HUES48 (cell line): Measurements from ENCODE around the gene ZW10.
"Not testable (repeated sequence)": the region's sequence is repeated elsewhere in the genome, so short reads cannot be mapped to it uniquely, and the experiment has no call there.

Experiments
- H3K27ac ChIP-seq: one replicate; pipeline ENCODE4 v1.7.0; 2013; ENCODE audit warnings: low read depth, low read length, inconsistent platforms
- H3K27me3 ChIP-seq: 2 replicates; pipeline ENCODE4 v1.6.1; 2013; ENCODE audit warnings: mild to moderate bottlenecking, low read length; ENCODE audit not compliant: control insufficient read depth, insufficient read depth
- H3K36me3 ChIP-seq: 2 replicates; pipeline ENCODE4 v1.6.1; 2013; ENCODE audit warnings: low read length; ENCODE audit not compliant: control insufficient read depth, insufficient read depth
- H3K4me1 ChIP-seq: 2 replicates; pipeline ENCODE4 v1.6.1; 2013; ENCODE audit warnings: mild to moderate bottlenecking, low read length; ENCODE audit not compliant: control insufficient read depth, insufficient read depth
- H3K4me3 ChIP-seq: 2 replicates; pipeline ENCODE4 v1.5.1; 2013; ENCODE audit warnings: mild to moderate bottlenecking, low read depth, low read length
- H3K9ac ChIP-seq: 2 replicates; pipeline ENCODE4 v1.6.1; 2013; ENCODE audit warnings: mild to moderate bottlenecking, low read depth, low read length, moderate library complexity
- H3K9me3 ChIP-seq: 2 replicates; pipeline ENCODE4 v1.6.1; 2013; ENCODE audit warnings: low read length; ENCODE audit not compliant: control insufficient read depth, insufficient read depth

The ZW10 gene

GRCh38 chr11:113789675-113790320 lies 16.3 kb upstream of the ZW10 start:
- Histone ChIP-seq H3K27me3 (no peaks in the 10 kb centered on the region), H3K36me3 (no peaks in the 10 kb centered on the region), H3K4me3 (no peak overlapping the region), H3K4me1 (no peaks in the 10 kb centered on the region), H3K27ac (no peak overlapping the region), H3K9me3 (no peaks in the 10 kb centered on the region), H3K9ac (no peak overlapping the region)

DNA sequence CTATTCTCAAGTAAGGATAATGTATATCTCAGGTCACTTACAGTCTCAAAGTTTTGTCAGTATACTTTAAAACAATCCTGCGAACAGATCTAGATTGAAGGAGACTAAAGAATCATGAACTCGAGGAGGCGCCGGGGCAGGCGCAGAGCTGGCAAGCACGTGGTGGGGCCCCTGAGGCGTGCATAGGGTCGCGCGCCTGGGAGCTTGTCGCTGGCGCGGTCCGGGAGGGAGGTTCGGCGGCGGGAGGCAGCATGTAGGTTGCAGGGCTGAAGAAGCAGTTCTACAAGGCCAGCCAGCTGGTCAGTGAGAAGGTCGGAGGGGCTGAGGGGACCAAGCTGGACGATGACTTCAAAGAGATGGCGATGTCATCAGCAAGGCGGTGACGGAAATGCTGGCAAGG lies 15.5 kb upstream of the ZW10 start:
- not testable (repeated sequence) for H3K4me3 ChIP-seq, H3K9ac ChIP-seq, H3K27ac ChIP-seq, H3K27me3 ChIP-seq, H3K9me3 ChIP-seq, H3K36me3 ChIP-seq, H3K4me1 ChIP-seq

- H3K36me3 ChIP-seq: no peaks in the 10 kb centered on the region
- no peak overlapping the region for H3K9ac ChIP-seq
- no peak overlapping the region for H3K27ac ChIP-seq
- H3K4me1 ChIP-seq: no peaks in the 10 kb centered on the region
- H3K4me3 ChIP-seq: no peak overlapping the region
- H3K9me3 ChIP-seq: no peaks in the 10 kb centered on the region
- no peaks in the 10 kb centered on the region for H3K27me3 ChIP-seq
Observed at GRCh38 chr11:113782134-113782533, 8.6 kb upstream of the ZW10 start.

DNA sequence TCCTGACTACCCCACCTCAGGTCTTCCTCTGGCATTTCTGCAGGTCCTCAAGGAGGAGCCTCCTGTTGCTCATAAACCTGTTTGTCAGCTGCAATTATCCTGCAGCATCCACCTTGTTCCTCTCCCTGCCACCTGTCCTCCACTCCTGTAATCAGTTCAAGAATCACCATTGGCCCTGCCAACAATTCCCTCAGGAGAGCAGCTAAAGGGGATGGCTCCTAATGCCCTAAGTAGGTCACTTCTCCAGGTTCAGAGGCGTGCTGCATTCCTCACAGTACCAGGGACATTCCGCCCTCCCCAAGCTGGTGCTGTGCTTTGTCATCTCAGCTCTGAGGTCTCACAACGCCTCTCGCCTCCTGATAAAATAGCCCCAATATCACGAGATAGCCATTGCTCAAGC lies 8.2 kb upstream of the ZW10 start:
- Histone ChIP-seq H3K4me1 (no peaks in the 10 kb centered on the region), H3K4me3 (no peak overlapping the region), H3K36me3 (no peaks in the 10 kb centered on the region), H3K9ac (no peak overlapping the region), H3K27me3 (no peaks in the 10 kb centered on the region), H3K9me3 (no peaks in the 10 kb centered on the region), H3K27ac (no peak overlapping the region)

GRCh38 chr11:113779496-113779895 lies 6.0 kb upstream of the ZW10 start, which contains the start of gene CLDN25:
TSS of gene CLDN25 (plus strand) at chr11:113779796. CDS start at chr11:113779796, 0 bp downstream.
- H3K4me3 ChIP-seq: no peak within 1 kb of the TSS
- H3K27me3 ChIP-seq: 0 out of 2 replicates have a peak, but pooled peaks cover 3% of the 10 kb centered on the region
- H3K36me3 ChIP-seq: no peaks in the 10 kb centered on the region
- H3K4me1 ChIP-seq: no peaks in the 10 kb centered on the region
- no peak within 1 kb of the TSS for H3K9ac ChIP-seq
- H3K27ac ChIP-seq: no peak within 1 kb of the TSS
- no peaks in the 10 kb centered on the region for H3K9me3 ChIP-seq

- Histone ChIP-seq H3K27ac (no peak overlapping the region), H3K9me3 (no peaks in the 10 kb centered on the region), H3K9ac (no peak overlapping the region), H3K36me3 (no peaks in the 10 kb centered on the region), H3K27me3 (0 out of 2 replicates have a peak, but pooled peaks cover 3% of the 10 kb centered on the region), H3K4me1 (no peaks in the 10 kb centered on the region), H3K4me3 (no peak overlapping the region)
Observed at GRCh38 chr11:113778111-113778910, 4.8 kb upstream of the ZW10 start.

- Histone ChIP-seq H3K9me3 (no peaks in the 10 kb centered on the region), H3K4me1 (no peaks in the 10 kb centered on the region), H3K4me3 (peak overlapping the region; percentile 83), H3K27ac (no peak overlapping the region), H3K9ac (no peak overlapping the region), H3K36me3 (peaks cover 12% of the 10 kb centered on the region), H3K27me3 (0 out of 2 replicates have a peak, but pooled peaks cover 3% of the 10 kb centered on the region)
Observed at GRCh38 chr11:113774174-113774503, 647 bp upstream of the ZW10 start.

GRCh38 chr11:113773092-113773415 lies 438 bp downstream of the ZW10 start:
- Histone ChIP-seq H3K4me1 (no peaks in the 10 kb centered on the region), H3K27me3 (0 out of 2 replicates have a peak, but pooled peaks cover 3% of the 10 kb centered on the region), H3K36me3 (peaks cover 23% of the 10 kb centered on the region), H3K27ac (no peak overlapping the region), H3K9me3 (no peaks in the 10 kb centered on the region), H3K9ac (peak overlapping the region; percentile 66), H3K4me3 (peak overlapping the region; percentile 83)

DNA sequence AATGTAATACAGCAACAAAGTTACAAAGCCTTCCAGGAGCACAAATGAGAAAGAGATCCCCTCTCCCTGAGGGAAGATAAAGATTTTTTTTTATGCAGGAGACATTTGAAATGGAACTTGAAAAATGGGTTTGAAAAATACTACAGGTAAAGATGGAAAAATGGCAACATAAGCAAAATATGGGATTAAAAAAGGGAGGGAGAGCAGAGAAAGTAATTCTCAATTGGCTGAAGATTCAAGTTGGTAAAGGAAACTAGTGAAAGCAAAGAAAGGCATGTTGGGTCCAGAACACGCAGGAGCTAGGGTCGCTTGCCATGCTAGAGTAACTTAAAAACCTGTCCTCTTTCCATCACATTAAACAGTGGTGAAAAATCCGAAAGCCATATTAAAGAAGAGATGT lies 1.5 kb downstream of the ZW10 start:
- H3K4me3 ChIP-seq: 0 out of 2 replicates have a peak overlapping the region, but pooled peaks have one; percentile 83
- 0 out of 2 replicates have a peak, but pooled peaks cover 3% of the 10 kb centered on the region for H3K27me3 ChIP-seq
- no peaks in the 10 kb centered on the region for H3K9me3 ChIP-seq
- H3K36me3 ChIP-seq: peaks cover 34% of the 10 kb centered on the region
- H3K27ac ChIP-seq: no peak overlapping the region
- no peak overlapping the region for H3K9ac ChIP-seq
- no peaks in the 10 kb centered on the region for H3K4me1 ChIP-seq

DNA sequence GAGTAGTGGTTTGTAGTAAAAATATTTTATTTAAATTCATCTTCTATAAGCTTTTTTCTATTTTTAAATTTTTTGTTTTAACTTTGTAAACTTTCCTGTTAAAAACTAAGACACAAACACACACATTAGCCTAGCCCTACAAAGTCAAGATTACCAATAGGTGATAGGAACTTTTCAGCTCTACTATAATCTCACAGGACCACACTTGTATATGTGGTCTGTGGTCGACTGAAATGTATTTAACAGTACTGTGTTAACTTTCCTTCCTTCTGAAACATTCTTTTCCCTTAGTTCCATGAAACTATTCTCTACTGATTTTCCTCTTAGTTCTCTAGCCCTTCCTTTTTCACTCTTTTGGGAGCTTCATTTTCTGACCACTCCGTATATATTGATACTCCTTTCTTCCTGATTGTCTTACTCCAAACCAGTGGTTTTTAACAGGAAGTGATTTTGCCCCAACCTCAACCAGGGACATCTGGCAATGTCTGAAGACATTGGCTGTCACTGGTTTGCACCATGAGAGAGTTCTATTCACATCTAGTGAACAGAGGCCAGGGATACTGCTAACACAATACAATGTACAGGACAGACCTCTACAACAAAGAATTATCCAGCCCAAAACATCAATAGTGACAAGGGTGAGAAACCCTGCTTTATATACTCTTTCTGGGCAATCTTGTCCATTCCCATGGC lies 8.8 kb downstream of the ZW10 start:
- Histone ChIP-seq H3K9ac (no peak overlapping the region), H3K9me3 (no peaks in the 10 kb centered on the region), H3K4me3 (no peak overlapping the region), H3K27ac (no peak overlapping the region), H3K27me3 (no peaks in the 10 kb centered on the region), H3K4me1 (no peaks in the 10 kb centered on the region), H3K36me3 (peaks cover 61% of the 10 kb centered on the region)

GRCh38 chr11:113763040-113763439 lies 10.5 kb downstream of the ZW10 start:
- not testable (repeated sequence) for H3K4me1 ChIP-seq, H3K27me3 ChIP-seq, H3K9ac ChIP-seq, H3K27ac ChIP-seq, H3K4me3 ChIP-seq, H3K9me3 ChIP-seq
- peaks cover 64% of the 10 kb centered on the region for H3K36me3 ChIP-seq
